GM03348 (cell line): ENCODE data around the gene PZP.
"Not testable (repeated sequence)": the region's sequence is repeated elsewhere in the genome, so short reads cannot be mapped to it uniquely, and the experiment has no call there.

Experiments
- DNase-seq: peaks from one replicate; pipeline ENCODE4 v3.0.0; 2012; ENCODE audit warnings: low spot score

PZP gene

GRCh38 chr12:9180810-9181209 lies 27.4 kb downstream of the PZP start:
- DNase-seq: no peak

- DNase-seq: no peak
These were observed 28.4 kb downstream of the PZP start for GRCh38 chr12:9179781-9180180.

GRCh38 chr12:9169979-9170634 lies 38.1 kb downstream of the PZP start:
- DNase-seq: no peak

GRCh38 chr12:9167345-9167744 lies 40.9 kb downstream of the PZP start:
- not testable (repeated sequence) for DNase-seq

- DNase-seq: no peak
These were observed 44.8 kb downstream of the PZP start for GRCh38 chr12:9163392-9163791.

- DNase-seq: no peak
These were observed 52.1 kb downstream of the PZP start for GRCh38 chr12:9156119-9156518.

- DNase-seq: no peak
These were observed 58.8 kb downstream of the PZP start for GRCh38 chr12:9149372-9149771.

GRCh38 chr12:9148926-9149325 lies 59.3 kb downstream of the PZP start:
- no peak for DNase-seq

- no peak for DNase-seq
These were observed 60.7 kb downstream of the PZP start for GRCh38 chr12:9147461-9147860.

GRCh38 chr12:9144730-9145106 lies 63.5 kb downstream of the PZP start:
- DNase-seq: no peak

- DNase-seq: no peak
These were observed 64.1 kb downstream of the PZP start for GRCh38 chr12:9143929-9144729.

GRCh38 chr12:9143137-9143536 lies 65.1 kb downstream of the PZP start:
- DNase-seq: no peak

- not testable (repeated sequence) for DNase-seq
These were observed 68.5 kb downstream of the PZP start for GRCh38 chr12:9139588-9140290.

- no peak for DNase-seq
These were observed 72.3 kb downstream of the PZP start for GRCh38 chr12:9135903-9136310.

GRCh38 chr12:9134981-9135628 lies 73.1 kb downstream of the PZP start:
- no peak for DNase-seq

- DNase-seq: no peak
These were observed 74.8 kb downstream of the PZP start for GRCh38 chr12:9133216-9133916.

- DNase-seq: no peak
These were observed 76.1 kb downstream of the PZP start for GRCh38 chr12:9132008-9132535.

GRCh38 chr12:9130244-9130643 lies 78.0 kb downstream of the PZP start:
- DNase-seq: no peak

- DNase-seq: no peak
These were observed 80.1 kb downstream of the PZP start for GRCh38 chr12:9127936-9128663.

- no peak for DNase-seq
These were observed 80.7 kb downstream of the PZP start for GRCh38 chr12:9127484-9127883.
